GM12891 (cell line): ENCODE data around the gene ANK3.

ENCODE experiments used
- PAX5 ChIP-seq: IDR thresholded peaks from 2 replicates; pipeline ENCODE4 v1.6.1; 2011; ENCODE audit warnings: low read length, moderate library complexity, mild to moderate bottlenecking; ENCODE audit not compliant: insufficient read depth, severe bottlenecking
- POLR2A ChIP-seq: IDR thresholded peaks from 2 replicates; pipeline ENCODE4 v1.6.1; 2011; ENCODE audit warnings: low read depth, low read length, control low read depth
- POLR2AphosphoS5 ChIP-seq: IDR thresholded peaks from 2 replicates; pipeline ENCODE4 v1.6.1; 2011; ENCODE audit warnings: low read depth, low read length, control low read depth
- POU2F2 ChIP-seq: IDR thresholded peaks from 2 replicates; pipeline ENCODE4 v1.6.1; 2011; ENCODE audit warnings: low read depth, mild to moderate bottlenecking, control low read depth, low read length, moderate library complexity
- TAF1 ChIP-seq: IDR thresholded peaks from 2 replicates; pipeline ENCODE4 v1.6.1; 2011; ENCODE audit warnings: low read depth, low read length, control low read depth

DNA sequence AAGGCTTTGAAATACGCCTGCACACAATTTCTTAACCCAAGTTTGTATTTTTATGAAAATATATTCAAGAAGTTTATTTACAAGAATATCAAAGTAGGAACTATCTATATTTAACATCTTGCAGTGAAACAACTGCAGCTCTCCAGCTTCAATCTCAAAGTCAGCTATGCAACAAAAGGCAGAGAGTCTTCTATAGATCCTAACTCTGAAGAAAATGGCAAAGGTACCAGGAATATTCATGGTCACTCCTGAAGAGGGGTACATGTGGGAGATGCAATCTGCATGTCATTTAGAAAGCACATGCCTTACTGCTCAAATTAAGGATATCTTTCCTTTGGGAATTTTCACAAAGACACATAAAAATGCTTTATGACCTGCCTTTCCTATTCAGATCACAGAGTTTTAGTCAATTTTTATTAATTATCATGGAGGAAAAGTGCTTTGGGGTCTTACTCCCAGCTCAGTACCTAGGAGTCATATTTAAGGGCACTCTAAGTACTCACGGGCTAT lies 1.5 kb downstream of the ANK3 start:
- TF ChIP-seq POLR2A = no peak
- no peak for TF ChIP-seq POLR2AphosphoS5
- no peak for TF ChIP-seq TAF1
- TF ChIP-seq POU2F2 = no peak
- TF ChIP-seq PAX5 = no peak
